ENCODE measurements around the gene MTTP.

DNA sequence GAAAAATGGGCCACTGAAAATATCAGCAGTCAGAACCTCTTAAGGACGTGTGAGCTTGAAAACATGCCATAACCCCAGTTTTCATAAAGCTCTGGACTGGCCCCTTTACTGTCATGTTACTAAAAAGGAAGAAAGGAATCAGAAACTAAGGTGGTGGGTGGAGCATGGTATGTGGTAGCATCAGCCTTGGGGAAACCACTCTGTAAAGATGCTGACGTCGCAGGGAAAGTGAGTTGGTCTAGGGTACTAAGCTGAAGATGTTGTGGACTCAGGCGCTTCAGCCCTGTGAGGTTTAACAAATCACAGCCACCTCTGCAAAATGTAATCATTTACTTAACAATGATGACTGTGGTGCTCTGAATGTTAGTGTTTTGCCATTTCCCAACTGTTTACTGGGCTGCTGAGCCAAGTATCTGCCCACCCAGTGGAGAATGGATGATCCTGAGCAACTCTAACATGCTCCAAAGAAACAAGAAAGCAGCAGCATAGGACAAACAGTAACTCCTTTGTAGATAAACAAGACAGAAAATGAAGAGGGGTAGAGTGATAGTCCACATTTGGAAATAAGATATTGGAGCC is 49.6 kb downstream of the MTTP start:
- TF ChIP-seq POLR2AphosphoS5 (IDR thresholded peaks at IDR 0.05; ENCODE audit: insufficient read depth in 1 of 2, low read depth in 1 of 2) (no peak), POLR2A (IDR thresholded peaks at IDR 0.05) (no peak)
- TF ChIP-seq, protein P1, sequence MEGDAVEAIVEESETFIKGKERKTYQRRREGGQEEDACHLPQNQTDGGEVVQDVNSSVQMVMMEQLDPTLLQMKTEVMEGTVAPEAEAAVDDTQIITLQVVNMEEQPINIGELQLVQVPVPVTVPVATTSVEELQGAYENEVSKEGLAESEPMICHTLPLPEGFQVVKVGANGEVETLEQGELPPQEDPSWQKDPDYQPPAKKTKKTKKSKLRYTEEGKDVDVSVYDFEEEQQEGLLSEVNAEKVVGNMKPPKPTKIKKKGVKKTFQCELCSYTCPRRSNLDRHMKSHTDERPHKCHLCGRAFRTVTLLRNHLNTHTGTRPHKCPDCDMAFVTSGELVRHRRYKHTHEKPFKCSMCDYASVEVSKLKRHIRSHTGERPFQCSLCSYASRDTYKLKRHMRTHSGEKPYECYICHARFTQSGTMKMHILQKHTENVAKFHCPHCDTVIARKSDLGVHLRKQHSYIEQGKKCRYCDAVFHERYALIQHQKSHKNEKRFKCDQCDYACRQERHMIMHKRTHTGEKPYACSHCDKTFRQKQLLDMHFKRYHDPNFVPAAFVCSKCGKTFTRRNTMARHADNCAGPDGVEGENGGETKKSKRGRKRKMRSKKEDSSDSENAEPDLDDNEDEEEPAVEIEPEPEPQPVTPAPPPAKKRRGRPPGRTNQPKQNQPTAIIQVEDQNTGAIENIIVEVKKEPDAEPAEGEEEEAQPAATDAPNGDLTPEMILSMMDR (IDR thresholded peaks at IDR 0.05) = no peak
